GM19025 (cell line): ENCODE measurements around the gene HEMK1.

Source experiments
- ATAC-seq: cut with Tn5 transposase; IDR thresholded peaks from one replicate; pipeline ENCODE4 v1.9.1; 2021; ENCODE audit warnings: mild to moderate bottlenecking, low read depth, moderate library complexity; ENCODE audit not compliant: unreplicated experiment

HEMK1 gene

GRCh38 chr3:50611464-50612233, 42.3 kb downstream of the HEMK1 start, which contains the start of gene CISH:
Gene CISH (minus strand): TSS chr3:50611774. CDS start chr3:50611650, 124 bp downstream.
- ATAC-seq, result peak; percentile 83

GRCh38 chr3:50612234-50612882, 43.0 kb downstream of the HEMK1 start:
- peak; percentile 3 for ATAC-seq

GRCh38 chr3:50612970-50613846, 43.9 kb downstream of the HEMK1 start:
- no peak for ATAC-seq

- no peak for ATAC-seq
Measured at GRCh38 chr3:50615190-50615589, 45.9 kb downstream of the HEMK1 start.

GRCh38 chr3:50616003-50616769, 46.9 kb downstream of the HEMK1 start:
- no peak for ATAC-seq

- ATAC-seq, result peak; percentile 65
Measured at GRCh38 chr3:50616770-50617095, 47.4 kb downstream of the HEMK1 start.

- ATAC-seq, result peak; percentile 11
Measured at GRCh38 chr3:50617096-50617791, 47.9 kb downstream of the HEMK1 start, which contains the start of gene MAPKAPK3. Gene MAPKAPK3 (plus strand): TSS chr3:50617151. CDS start chr3:50617566, 415 bp downstream.

GRCh38 chr3:50617911-50618481, 48.7 kb downstream of the HEMK1 start:
- no peak for ATAC-seq

GRCh38 chr3:50620420-50620819, 51.1 kb downstream of the HEMK1 start:
- ATAC-seq, result no peak

GRCh38 chr3:50620820-50621219, 51.5 kb downstream of the HEMK1 start:
- no peak for ATAC-seq

GRCh38 chr3:50622881-50623280, 53.6 kb downstream of the HEMK1 start:
- ATAC-seq, result no peak

- peak; percentile 43 for ATAC-seq
Measured at GRCh38 chr3:50623840-50624474, 54.6 kb downstream of the HEMK1 start.

- ATAC-seq, result no peak
Measured at GRCh38 chr3:50624634-50625033, 55.3 kb downstream of the HEMK1 start.

GRCh38 chr3:50625231-50626182, 56.2 kb downstream of the HEMK1 start:
- ATAC-seq, result no peak

GRCh38 chr3:50626401-50626800, 57.1 kb downstream of the HEMK1 start:
- no peak for ATAC-seq

GRCh38 chr3:50627407-50628051, 58.2 kb downstream of the HEMK1 start:
- ATAC-seq, result no peak

- ATAC-seq, result no peak
Measured at GRCh38 chr3:50628601-50629000, 59.3 kb downstream of the HEMK1 start.
